Prostate gland (tissue), 2 donors: Measurements from ENCODE around the gene FOXP2. TPM values are rescaled to one million over a fixed set of nuclear protein-coding genes. Genes with fewer than 3 reads are reported as not detected.

Source experiments
- DNase-seq: peaks from one replicate; pipeline ENCODE4 v3.0.0-alpha.2; 2019; ENCODE audit warnings: low spot score
- H3K27ac ChIP-seq, 2 donors: fragments of 200-600 bp; sonication (generic); 2 replicates each; pipeline ENCODE4 v1.5.1; 2017 to 2019
- H3K27me3 ChIP-seq: fragments of 200-600 bp; sonication (generic); replicated peaks from 2 replicates; pipeline ENCODE4 v1.5.1; 2019; ENCODE audit not compliant: insufficient read depth
- H3K36me3 ChIP-seq, 2 donors: fragments of 200-600 bp; sonication (generic); 1 replicate in 1 of 2; 2 replicates in 1 of 2; pipeline versions ENCODE4 v1.5.1 to v1.8.1; 2017 to 2019
- H3K4me1 ChIP-seq: fragments of 200-600 bp; sonication (generic); replicated peaks from 2 replicates; pipeline ENCODE4 v1.5.1; 2019
- H3K4me3 ChIP-seq, 2 donors: fragments of 200-600 bp; sonication (generic); 2 replicates each; pipeline ENCODE4 v1.5.1; 2017 to 2019
- H3K9me3 ChIP-seq: fragments of 200-600 bp; sonication (generic); 2 replicates; pipeline ENCODE4 v1.5.1; 2017
- CTCF ChIP-seq, 4 experiments: fragments of 200-600 bp in 2 of 4; fragments of 450-650 bp in 2 of 4; sonication (generic) in 2 of 4; IDR thresholded peaks; 1 replicate in 3 of 4; 2 replicates in 1 of 4; pipeline ENCODE4 v1.5.1; 2016 to 2019; ENCODE audit warnings: antibody characterized with exemption in 4 of 4, mild to moderate bottlenecking in 2 of 4, moderate library complexity in 2 of 4
- POLR2A ChIP-seq: fragments of 450-650 bp; IDR thresholded peaks from one replicate; pipeline ENCODE4 v1.6.1; 2016; ENCODE audit warnings: antibody characterized with exemption, mild to moderate bottlenecking
- POLR2AphosphoS5 ChIP-seq: sonication (generic); formaldehyde crosslinking; IDR thresholded peaks from one replicate; pipeline ENCODE4 v1.6.1; 2017; ENCODE audit warnings: antibody characterized with exemption
- WGBS: methylation state at CpG from one replicate; pipeline ENCODE4 v1.1.5; 2018; 5-methylcytosine and 5-hydroxymethylcytosine counted together
- intact Hi-C: fragments of 100-400 bp; cut with DNase I; formaldehyde crosslinking; loops from one replicate; pipeline ENCODE4 v1.14.2; 2022
- total RNA-seq, 2 donors: library from RNA; depleted of rRNA; stranded (reverse); fragments of >200 nt; gene quantifications; one replicate each; pipeline ENCODE4 v1.1.0, GENCODE V29; 2016

Gene FOXP2
- total RNA-seq, 2 donors from 2014 or later, result 4.9 to 5.6 TPM

GRCh38 chr7:114419441-114420272 lies 5.0 kb downstream of the FOXP2 start:
- H3K27ac ChIP-seq, result no peak overlapping the region
- 84% methylated on average over 8 of the region's 8 CpGs for WGBS

GRCh38 chr7:114422507-114423501 lies 8.2 kb downstream of the FOXP2 start:
- H3K27me3 ChIP-seq, result no peaks in the 10 kb centered on the region
- 82% methylated on average over 7 of the region's 7 CpGs for WGBS
- no peak overlapping the region for H3K27ac ChIP-seq
- no peak overlapping the region for H3K4me3 ChIP-seq
- no peaks in the 10 kb centered on the region for H3K9me3 ChIP-seq
- intact Hi-C loops, result no loop called here
- TF ChIP-seq POLR2A (no peak), CTCF (IDR thresholded peaks at IDR 0.05) (peak in 1 of 4 experiments; percentile 7)
- no peaks in the 10 kb centered on the region for H3K36me3 ChIP-seq
- H3K4me1 ChIP-seq, result no peaks in the 10 kb centered on the region
- no peak for DNase-seq

More at GRCh38 chr7:114419441-114420272, 5.0 kb downstream of the FOXP2 start:
- H3K4me1 ChIP-seq, result no peaks in the 10 kb centered on the region
- intact Hi-C loops, result loop anchor here (5.0 to 10.0 kb wide), 3 partner anchors 245 to 1255 kb away; no protein-coding TSS in a partner anchor
- H3K9me3 ChIP-seq, result no peaks in the 10 kb centered on the region
- no peak for DNase-seq
- no peaks in the 10 kb centered on the region for H3K36me3 ChIP-seq
- H3K27me3 ChIP-seq, result no peaks in the 10 kb centered on the region
- no peak overlapping the region for H3K4me3 ChIP-seq
- TF ChIP-seq POLR2AphosphoS5, result no peak
- TF ChIP-seq POLR2A, result no peak
- no peak for TF ChIP-seq CTCF (IDR thresholded peaks at IDR 0.05)

- TF ChIP-seq POLR2A (no peak), POLR2AphosphoS5 (no peak), CTCF (IDR thresholded peaks at IDR 0.05) (no peak)
- intact Hi-C loops, result no loop called here
- H3K27me3 ChIP-seq, result no peaks in the 10 kb centered on the region
- H3K36me3 ChIP-seq, result no peaks in the 10 kb centered on the region
- H3K4me1 ChIP-seq, result no peaks in the 10 kb centered on the region
- no peak for DNase-seq
- H3K4me3 ChIP-seq, result no peak overlapping the region
- no peak overlapping the region for H3K27ac ChIP-seq
- WGBS, result 87% methylated on average over 2 of the region's 2 CpGs
- H3K9me3 ChIP-seq, result no peaks in the 10 kb centered on the region
Measured at GRCh38 chr7:114426382-114426781, 11.8 kb downstream of the FOXP2 start.

GRCh38 chr7:114426824-114427223 lies 12.2 kb downstream of the FOXP2 start:
- H3K36me3 ChIP-seq, result no peaks in the 10 kb centered on the region
- no peak overlapping the region for H3K27ac ChIP-seq
- no peaks in the 10 kb centered on the region for H3K4me1 ChIP-seq
- H3K4me3 ChIP-seq, result no peak overlapping the region
- DNase-seq, result no peak
- no peaks in the 10 kb centered on the region for H3K27me3 ChIP-seq
- WGBS, result 58% methylated on average over 4 of the region's 4 CpGs
- intact Hi-C loops, result no loop called here
- H3K9me3 ChIP-seq, result no peaks in the 10 kb centered on the region
- TF ChIP-seq POLR2A (no peak), CTCF (IDR thresholded peaks at IDR 0.05) (peak in 2 of 4 experiments; percentile 9 to 21)
